Measurements from ENCODE around the gene ZEB1. TPM values are rescaled to one million over a fixed set of nuclear protein-coding genes. Genes with fewer than 3 reads are reported as not detected.

ZEB1 gene
- total and polyA plus RNA-seq, 2 donors (not counting 1 experiment from before 2014, with no cell fraction given): 73.7 to 221 TPM

GRCh38 chr10:31296754-31297153 is 22.3 kb upstream of the ZEB1 start:
- Histone ChIP-seq H3K9me3 (ENCODE audit: control insufficient read depth, insufficient read depth, low read depth, low read length) (no peaks in the 10 kb centered on the region), H3K4me3 (replicated peaks in 1 of 4; ENCODE audit: control extremely low read depth in 1 of 4, insufficient read depth in 1 of 4, low read depth in 3 of 4, low read length in 4 of 4) (no peak overlapping the region), H3K9ac (ENCODE audit: insufficient read depth, low read length) (no peak overlapping the region), H3K4me1 (ENCODE audit: control insufficient read depth, extremely low read depth, insufficient read depth, low read length) (peaks cover 4% of the 10 kb centered on the region), H3K36me3 (ENCODE audit: control insufficient read depth, insufficient read depth, low read length) (no peaks in the 10 kb centered on the region), H3K79me2 (ENCODE audit: control insufficient read depth, insufficient read depth, low read length) (no peaks in the 10 kb centered on the region), H3K4me2 (ENCODE audit: extremely low read depth, insufficient read depth, low read length) (peak overlapping the region; percentile 19), H3K27ac (ENCODE audit: insufficient read depth, low read length) (peak overlapping the region; percentile 1), H4K20me1 (ENCODE audit: control insufficient read depth, extremely low read depth, insufficient read depth, low read length) (no peaks in the 10 kb centered on the region), H3K27me3 (ENCODE audit: control insufficient read depth, insufficient read depth, low read length) (no peaks in the 10 kb centered on the region), H2AFZ (ENCODE audit: low read length) (no peak overlapping the region)
- peak in 1 of 2 donors; percentile 47 for DNase-seq (ENCODE audit: low read depth in 2 of 2)
- TF ChIP-seq EZH2 (IDR thresholded peaks at IDR 0.05; ENCODE audit: low read length, missing control alignments): no peak
- TF ChIP-seq CTCF (conservative IDR thresholded peaks at IDR 0.05 in 1 of 2, IDR thresholded peaks at IDR 0.05 in 1 of 2; ENCODE audit: low read depth in 1 of 2, low read length in 2 of 2): no peak

GRCh38 chr10:31299119-31299518 is 19.9 kb upstream of the ZEB1 start:
- Histone ChIP-seq H3K79me2 (ENCODE audit: control insufficient read depth, insufficient read depth, low read length) (no peaks in the 10 kb centered on the region), H4K20me1 (ENCODE audit: control insufficient read depth, extremely low read depth, insufficient read depth, low read length) (no peaks in the 10 kb centered on the region), H3K4me1 (ENCODE audit: control insufficient read depth, extremely low read depth, insufficient read depth, low read length) (peaks cover 4% of the 10 kb centered on the region), H3K27me3 (ENCODE audit: control insufficient read depth, insufficient read depth, low read length) (no peaks in the 10 kb centered on the region), H3K9me3 (ENCODE audit: control insufficient read depth, insufficient read depth, low read depth, low read length) (no peaks in the 10 kb centered on the region), H3K4me2 (ENCODE audit: extremely low read depth, insufficient read depth, low read length) (peak overlapping the region; percentile 35), H2AFZ (ENCODE audit: low read length) (peak overlapping the region; percentile 5), H3K36me3 (ENCODE audit: control insufficient read depth, insufficient read depth, low read length) (no peaks in the 10 kb centered on the region), H3K9ac (ENCODE audit: insufficient read depth, low read length) (no peak overlapping the region), H3K27ac (ENCODE audit: insufficient read depth, low read length) (no peak overlapping the region), H3K4me3 (replicated peaks in 1 of 4; ENCODE audit: control extremely low read depth in 1 of 4, insufficient read depth in 1 of 4, low read depth in 3 of 4, low read length in 4 of 4) (no peak overlapping the region)
- DNase-seq (ENCODE audit: low read depth in 2 of 2): peak in 1 of 2 donors; percentile 15
- no peak for TF ChIP-seq EZH2 (IDR thresholded peaks at IDR 0.05; ENCODE audit: low read length, missing control alignments)
- no peak for TF ChIP-seq CTCF (conservative IDR thresholded peaks at IDR 0.05 in 1 of 2, IDR thresholded peaks at IDR 0.05 in 1 of 2; ENCODE audit: low read depth in 1 of 2, low read length in 2 of 2)

GRCh38 chr10:31303212-31303611 is 15.8 kb upstream of the ZEB1 start:
- Histone ChIP-seq H3K27ac (ENCODE audit: insufficient read depth, low read length) (no peak overlapping the region), H3K9me3 (ENCODE audit: control insufficient read depth, insufficient read depth, low read depth, low read length) (no peaks in the 10 kb centered on the region), H3K36me3 (ENCODE audit: control insufficient read depth, insufficient read depth, low read length) (no peaks in the 10 kb centered on the region), H3K79me2 (ENCODE audit: control insufficient read depth, insufficient read depth, low read length) (no peaks in the 10 kb centered on the region), H3K9ac (ENCODE audit: insufficient read depth, low read length) (no peak overlapping the region), H2AFZ (ENCODE audit: low read length) (no peak overlapping the region), H4K20me1 (ENCODE audit: control insufficient read depth, extremely low read depth, insufficient read depth, low read length) (no peaks in the 10 kb centered on the region), H3K4me2 (ENCODE audit: extremely low read depth, insufficient read depth, low read length) (no peak overlapping the region), H3K4me1 (ENCODE audit: control insufficient read depth, extremely low read depth, insufficient read depth, low read length) (peaks cover 8% of the 10 kb centered on the region), H3K4me3 (replicated peaks in 1 of 4; ENCODE audit: control extremely low read depth in 1 of 4, insufficient read depth in 1 of 4, low read depth in 3 of 4, low read length in 4 of 4) (no peak overlapping the region), H3K27me3 (ENCODE audit: control insufficient read depth, insufficient read depth, low read length) (no peaks in the 10 kb centered on the region)
- no peak for DNase-seq (ENCODE audit: low read depth in 2 of 2)
- TF ChIP-seq CTCF (conservative IDR thresholded peaks at IDR 0.05 in 1 of 2, IDR thresholded peaks at IDR 0.05 in 1 of 2; ENCODE audit: low read depth in 1 of 2, low read length in 2 of 2) (no peak), EZH2 (IDR thresholded peaks at IDR 0.05; ENCODE audit: low read length, missing control alignments) (no peak)

All from fibroblast of lung (primary cell).